ENCODE data around the gene LCMT1.

LCMT1 gene

DNA sequence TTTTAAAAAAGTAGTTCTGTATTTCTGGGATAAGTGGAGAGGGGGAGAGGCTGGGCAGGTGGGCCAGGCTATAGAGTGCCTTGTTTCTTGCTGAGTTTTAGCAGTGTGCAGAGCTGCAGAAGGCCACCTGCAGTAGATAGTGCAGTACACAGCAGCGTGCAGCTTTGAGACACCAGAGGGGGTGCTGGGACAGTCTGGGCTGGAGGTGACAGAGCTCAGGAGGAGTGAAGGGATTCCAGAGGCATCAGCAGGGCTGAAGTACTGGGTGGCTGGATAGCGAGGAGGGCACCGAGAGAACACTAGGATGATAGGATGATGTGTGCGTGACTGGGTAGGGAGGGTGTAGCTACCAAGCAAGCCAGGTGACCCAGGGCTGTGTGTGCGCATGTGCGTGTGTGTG, 26.6 kb downstream of the LCMT1 start:
- DNase-seq (ENCODE audit: low read depth, low spot score), result no peak
- TF ChIP-seq, protein P1, sequence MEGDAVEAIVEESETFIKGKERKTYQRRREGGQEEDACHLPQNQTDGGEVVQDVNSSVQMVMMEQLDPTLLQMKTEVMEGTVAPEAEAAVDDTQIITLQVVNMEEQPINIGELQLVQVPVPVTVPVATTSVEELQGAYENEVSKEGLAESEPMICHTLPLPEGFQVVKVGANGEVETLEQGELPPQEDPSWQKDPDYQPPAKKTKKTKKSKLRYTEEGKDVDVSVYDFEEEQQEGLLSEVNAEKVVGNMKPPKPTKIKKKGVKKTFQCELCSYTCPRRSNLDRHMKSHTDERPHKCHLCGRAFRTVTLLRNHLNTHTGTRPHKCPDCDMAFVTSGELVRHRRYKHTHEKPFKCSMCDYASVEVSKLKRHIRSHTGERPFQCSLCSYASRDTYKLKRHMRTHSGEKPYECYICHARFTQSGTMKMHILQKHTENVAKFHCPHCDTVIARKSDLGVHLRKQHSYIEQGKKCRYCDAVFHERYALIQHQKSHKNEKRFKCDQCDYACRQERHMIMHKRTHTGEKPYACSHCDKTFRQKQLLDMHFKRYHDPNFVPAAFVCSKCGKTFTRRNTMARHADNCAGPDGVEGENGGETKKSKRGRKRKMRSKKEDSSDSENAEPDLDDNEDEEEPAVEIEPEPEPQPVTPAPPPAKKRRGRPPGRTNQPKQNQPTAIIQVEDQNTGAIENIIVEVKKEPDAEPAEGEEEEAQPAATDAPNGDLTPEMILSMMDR (IDR thresholded peaks at IDR 0.05; ENCODE audit: low read depth, low read length), result no peak
- in situ Hi-C loops (cut with HindIII; ENCODE audit: low sequenced_read_pairs), result no loop called here
- no peak overlapping the region for H3K4me3 ChIP-seq (ENCODE audit: low read depth, low read length)

DNA sequence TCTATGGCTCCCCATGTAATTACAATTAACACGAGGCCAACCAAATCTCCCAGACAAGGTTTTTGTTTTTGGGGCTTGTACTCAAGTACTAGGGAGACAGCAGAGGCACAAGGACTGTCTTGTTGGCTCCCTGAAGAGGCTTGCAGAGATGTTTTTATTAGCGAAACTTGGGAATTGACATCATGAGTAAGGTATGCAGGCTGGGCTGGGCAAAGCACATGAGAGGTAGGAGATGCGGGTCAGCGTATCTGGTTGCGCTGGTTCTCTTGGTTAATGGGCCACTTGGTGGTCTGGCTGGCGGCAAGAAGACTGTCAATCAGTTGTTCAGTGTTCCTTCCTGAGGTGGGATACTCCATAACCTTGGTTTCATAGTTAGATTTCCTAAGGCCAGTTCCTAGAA, 28.9 kb downstream of the LCMT1 start:
- TF ChIP-seq, protein P1 (IDR thresholded peaks at IDR 0.05; ENCODE audit: low read depth, low read length), result no peak
- H3K4me3 ChIP-seq (ENCODE audit: low read depth, low read length), result no peak overlapping the region
- DNase-seq (ENCODE audit: low read depth, low spot score), result peak; percentile 23
- in situ Hi-C loops (cut with HindIII; ENCODE audit: low sequenced_read_pairs), result no loop called here

DNA sequence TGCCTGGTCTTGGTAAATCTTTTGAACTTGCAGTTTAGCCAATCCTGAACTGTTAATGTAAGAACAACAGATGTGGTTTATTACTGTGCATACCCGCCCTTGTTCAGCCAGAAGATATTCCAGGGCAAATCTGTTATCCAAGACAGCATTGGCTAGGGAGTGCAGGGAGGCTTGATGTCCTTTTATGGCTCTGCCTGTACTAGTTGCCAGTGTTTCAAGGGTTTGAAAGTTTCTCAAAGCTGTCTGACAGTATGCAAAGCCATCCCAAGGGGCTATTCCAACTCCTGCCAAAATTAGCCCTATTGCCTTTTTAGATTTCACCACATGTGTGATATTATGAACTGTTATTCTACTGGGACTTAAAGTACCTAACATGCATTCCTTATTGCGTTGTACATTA, 30.1 kb downstream of the LCMT1 start:
- DNase-seq (ENCODE audit: low read depth, low spot score), result no peak
- TF ChIP-seq, protein P1 (IDR thresholded peaks at IDR 0.05; ENCODE audit: low read depth, low read length), result no peak
- in situ Hi-C loops (cut with HindIII; ENCODE audit: low sequenced_read_pairs), result no loop called here
- H3K4me3 ChIP-seq (ENCODE audit: low read depth, low read length), result no peak overlapping the region

DNA sequence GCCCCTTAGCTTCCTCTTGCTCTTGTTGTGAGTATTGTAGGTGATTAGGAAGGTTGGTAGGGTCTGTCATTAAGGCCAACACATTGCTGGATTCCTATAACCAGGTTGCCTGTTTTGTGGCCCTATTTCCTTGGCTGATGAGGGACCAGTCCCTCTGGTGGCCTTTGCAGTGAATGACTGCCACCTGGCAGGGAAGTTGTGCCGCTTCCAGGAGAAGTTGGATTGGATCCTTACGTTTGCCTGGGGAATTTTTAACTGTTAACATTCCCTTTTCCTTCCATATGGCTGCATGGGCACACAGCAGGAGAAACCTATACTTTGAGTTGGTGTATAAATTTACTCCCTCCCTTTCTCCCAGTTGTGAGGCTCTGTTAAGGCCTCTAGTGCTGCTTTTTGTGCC, 32.4 kb downstream of the LCMT1 start:
- TF ChIP-seq, protein P1 (IDR thresholded peaks at IDR 0.05; ENCODE audit: low read depth, low read length), result peak; percentile 16
- DNase-seq (ENCODE audit: low read depth, low spot score), result no peak
- in situ Hi-C loops (cut with HindIII; ENCODE audit: low sequenced_read_pairs), result no loop called here

DNA sequence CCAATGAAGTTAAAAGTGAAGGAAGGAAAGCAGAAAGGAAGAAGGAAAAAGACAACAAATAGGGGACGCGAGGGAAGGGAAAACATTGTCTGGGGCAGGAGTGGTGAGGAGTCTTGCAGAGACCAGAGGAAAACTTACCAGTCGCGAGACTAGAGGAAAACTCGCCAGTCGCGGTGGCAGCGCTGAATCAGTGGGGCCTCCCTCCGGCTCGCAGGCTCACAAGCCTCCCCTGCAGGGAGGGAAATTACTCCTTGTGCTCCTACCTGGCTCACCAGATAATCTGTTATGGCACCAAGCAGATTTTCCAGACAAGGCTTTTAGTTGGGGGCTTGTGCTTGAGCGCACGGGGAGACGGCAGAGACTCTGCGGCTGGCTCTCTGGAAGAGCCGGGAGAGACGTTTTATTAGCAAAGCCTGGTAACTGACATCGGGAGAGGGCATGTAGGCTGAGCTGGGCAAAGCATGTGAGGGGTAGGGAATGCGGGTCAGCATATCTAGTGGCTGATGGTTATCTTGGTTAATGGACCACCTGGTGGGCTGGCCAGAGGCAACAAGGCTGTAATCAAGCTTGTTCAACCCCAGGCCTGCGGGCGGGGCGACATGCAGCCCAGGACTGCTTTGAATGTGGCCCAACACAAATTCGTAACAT, 37.1 kb downstream of the LCMT1 start:
- in situ Hi-C loops (cut with HindIII; ENCODE audit: low sequenced_read_pairs), result no loop called here
- TF ChIP-seq, protein P1 (IDR thresholded peaks at IDR 0.05; ENCODE audit: low read depth, low read length), result no peak

More for the DNA sequence above, 32.4 kb downstream of the LCMT1 start:
- no peak overlapping the region for H3K4me3 ChIP-seq (ENCODE audit: low read depth, low read length)

DNA sequence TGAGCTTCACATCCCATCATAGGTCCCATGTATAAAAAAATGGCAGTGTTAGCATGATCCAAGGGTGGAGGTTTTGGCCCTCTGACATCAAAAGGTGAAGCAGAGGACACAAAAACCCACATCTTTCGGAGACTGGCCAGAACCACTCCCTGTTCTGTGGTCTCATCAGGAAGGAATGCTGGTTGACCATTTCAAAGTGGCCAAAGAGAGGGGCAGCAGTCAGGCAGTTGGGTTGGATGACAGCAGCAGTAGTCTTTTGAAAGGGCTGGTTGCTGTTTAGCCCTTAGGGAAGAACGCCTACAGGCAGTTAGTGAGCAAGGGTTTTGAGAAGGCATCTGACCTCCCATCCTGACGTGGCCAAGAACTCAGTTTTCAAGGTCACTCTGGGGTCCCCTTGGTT, 40.5 kb downstream of the LCMT1 start:
- TF ChIP-seq, protein P1 (IDR thresholded peaks at IDR 0.05; ENCODE audit: low read depth, low read length), result no peak
- peak; percentile 86 for DNase-seq (ENCODE audit: low read depth, low spot score)
- no peak overlapping the region for H3K4me3 ChIP-seq (ENCODE audit: low read depth, low read length)
- in situ Hi-C loops (cut with HindIII; ENCODE audit: low sequenced_read_pairs), result no loop called here

More for the DNA sequence above, 37.1 kb downstream of the LCMT1 start:
- no peak overlapping the region for H3K4me3 ChIP-seq (ENCODE audit: low read depth, low read length)
- DNase-seq (ENCODE audit: low read depth, low spot score), result no peak

All from astrocyte of the spinal cord (primary cell).